Activated CD8-positive, alpha-beta memory T cell treated with anti-CD3 and anti-CD28 coated beads for 24 hours (primary cell): Measurements from ENCODE around the gene CEACAM6.

Experiments used
- DNase-seq: peaks from one replicate; pipeline ENCODE4 v3.0.0-alpha.2; 2020

The CEACAM6 gene

DNA sequence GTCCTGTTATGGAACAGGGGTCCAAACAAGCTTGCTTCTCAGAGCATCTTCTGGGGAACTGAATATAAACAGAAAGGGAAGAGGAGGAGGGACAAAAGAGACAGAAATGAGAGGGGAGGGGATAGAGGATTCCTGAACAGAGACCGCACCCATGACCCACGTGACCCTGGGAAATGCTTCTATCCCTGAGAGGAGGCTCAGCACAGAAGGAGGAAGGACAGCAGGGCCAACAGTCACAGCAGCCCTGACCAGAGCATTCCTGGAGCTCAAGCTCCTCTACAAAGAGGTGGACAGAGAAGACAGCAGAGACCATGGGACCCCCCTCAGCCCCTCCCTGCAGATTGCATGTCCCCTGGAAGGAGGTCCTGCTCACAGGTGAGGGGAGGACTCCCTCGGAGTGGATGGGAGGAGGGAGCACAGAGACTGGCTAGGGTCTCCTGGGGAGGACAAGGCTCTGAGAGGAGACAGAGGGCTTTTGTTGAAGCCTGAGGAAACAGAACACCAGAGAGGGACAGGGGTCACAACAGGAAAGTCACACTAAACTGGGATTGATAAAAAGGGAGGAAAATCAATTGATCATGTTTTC is at the start of gene CEACAM6:
Gene CEACAM6, plus strand, starts transcription at position 203 of the 586 bp plus-strand sequence. Its CDS starts 109 bp downstream, at position 312.
- DNase-seq, result no peak

DNA sequence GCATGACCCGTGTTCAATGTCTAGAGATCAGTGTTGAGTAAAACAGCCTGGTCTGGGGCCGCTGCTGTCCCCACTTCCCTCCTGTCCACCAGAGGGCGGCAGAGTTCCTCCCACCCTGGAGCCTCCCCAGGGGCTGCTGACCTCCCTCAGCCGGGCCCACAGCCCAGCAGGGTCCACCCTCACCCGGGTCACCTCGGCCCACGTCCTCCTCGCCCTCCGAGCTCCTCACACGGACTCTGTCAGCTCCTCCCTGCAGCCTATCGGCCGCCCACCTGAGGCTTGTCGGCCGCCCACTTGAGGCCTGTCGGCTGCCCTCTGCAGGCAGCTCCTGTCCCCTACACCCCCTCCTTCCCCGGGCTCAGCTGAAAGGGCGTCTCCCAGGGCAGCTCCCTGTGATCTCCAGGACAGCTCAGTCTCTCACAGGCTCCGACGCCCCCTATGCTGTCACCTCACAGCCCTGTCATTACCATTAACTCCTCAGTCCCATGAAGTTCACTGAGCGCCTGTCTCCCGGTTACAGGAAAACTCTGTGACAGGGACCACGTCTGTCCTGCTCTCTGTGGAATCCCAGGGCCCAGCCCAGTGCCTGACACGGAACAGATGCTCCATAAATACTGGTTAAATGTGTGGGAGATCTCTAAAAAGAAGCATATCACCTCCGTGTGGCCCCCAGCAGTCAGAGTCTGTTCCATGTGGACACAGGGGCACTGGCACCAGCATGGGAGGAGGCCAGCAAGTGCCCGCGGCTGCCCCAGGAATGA is 48.4 kb upstream of the CEACAM6 start:
- peak; percentile 89 for DNase-seq

DNA sequence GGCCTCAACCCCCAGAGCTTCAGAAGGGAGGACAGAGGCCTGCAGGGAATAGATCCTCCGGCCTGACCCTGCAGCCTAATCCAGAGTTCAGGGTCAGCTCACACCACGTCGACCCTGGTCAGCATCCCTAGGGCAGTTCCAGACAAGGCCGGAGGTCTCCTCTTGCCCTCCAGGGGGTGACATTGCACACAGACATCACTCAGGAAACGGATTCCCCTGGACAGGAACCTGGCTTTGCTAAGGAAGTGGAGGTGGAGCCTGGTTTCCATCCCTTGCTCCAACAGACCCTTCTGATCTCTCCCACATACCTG is 47.9 kb upstream of the CEACAM6 start:
- no peak for DNase-seq

DNA sequence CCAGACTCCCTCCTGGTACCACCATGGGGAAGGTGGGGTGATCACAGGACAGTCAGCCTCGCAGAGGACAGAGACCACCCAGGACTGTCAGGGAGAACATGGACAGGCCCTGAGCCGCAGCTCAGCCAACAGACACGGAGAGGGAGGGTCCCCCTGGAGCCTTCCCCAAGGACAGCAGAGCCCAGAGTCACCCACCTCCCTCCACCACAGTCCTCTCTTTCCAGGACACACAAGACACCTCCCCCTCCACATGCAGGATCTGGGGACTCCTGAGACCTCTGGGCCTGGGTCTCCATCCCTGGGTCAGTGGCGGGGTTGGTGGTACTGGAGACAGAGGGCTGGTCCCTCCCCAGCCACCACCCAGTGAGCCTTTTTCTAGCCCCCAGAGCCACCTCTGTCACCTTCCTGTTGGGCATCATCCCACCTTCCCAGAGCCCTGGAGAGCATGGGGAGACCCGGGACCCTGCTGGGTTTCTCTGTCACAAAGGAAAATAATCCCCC is 47.4 kb upstream of the CEACAM6 start:
- DNase-seq, result peak; percentile 54

DNA sequence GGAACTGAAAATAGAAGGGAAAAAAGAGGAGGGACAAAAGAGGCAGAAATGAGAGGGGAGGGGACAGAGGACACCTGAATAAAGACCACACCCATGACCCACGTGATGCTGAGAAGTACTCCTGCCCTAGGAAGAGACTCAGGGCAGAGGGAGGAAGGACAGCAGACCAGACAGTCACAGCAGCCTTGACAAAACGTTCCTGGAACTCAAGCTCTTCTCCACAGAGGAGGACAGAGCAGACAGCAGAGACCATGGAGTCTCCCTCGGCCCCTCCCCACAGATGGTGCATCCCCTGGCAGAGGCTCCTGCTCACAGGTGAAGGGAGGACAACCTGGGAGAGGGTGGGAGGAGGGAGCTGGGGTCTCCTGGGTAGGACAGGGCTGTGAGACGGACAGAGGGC is 46.8 kb upstream of the CEACAM6 start, which contains the start of gene CEACAM5:
Gene CEACAM5, plus strand, starts transcription at position 146 of the 400 bp plus-strand sequence. Its CDS starts 106 bp downstream, at position 252.
- peak; percentile 37 for DNase-seq

DNA sequence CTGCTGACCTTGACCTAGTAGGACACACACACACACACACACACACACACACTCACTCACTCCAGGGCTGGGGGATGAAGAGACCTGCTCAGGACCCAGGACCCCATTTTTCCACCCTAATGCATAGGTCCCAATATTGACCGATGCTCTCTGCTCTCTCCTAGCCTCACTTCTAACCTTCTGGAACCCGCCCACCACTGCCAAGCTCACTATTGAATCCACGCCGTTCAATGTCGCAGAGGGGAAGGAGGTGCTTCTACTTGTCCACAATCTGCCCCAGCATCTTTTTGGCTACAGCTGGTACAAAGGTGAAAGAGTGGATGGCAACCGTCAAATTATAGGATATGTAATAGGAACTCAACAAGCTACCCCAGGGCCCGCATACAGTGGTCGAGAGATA is 45.8 kb upstream of the CEACAM6 start:
- peak; percentile 37 for DNase-seq

DNA sequence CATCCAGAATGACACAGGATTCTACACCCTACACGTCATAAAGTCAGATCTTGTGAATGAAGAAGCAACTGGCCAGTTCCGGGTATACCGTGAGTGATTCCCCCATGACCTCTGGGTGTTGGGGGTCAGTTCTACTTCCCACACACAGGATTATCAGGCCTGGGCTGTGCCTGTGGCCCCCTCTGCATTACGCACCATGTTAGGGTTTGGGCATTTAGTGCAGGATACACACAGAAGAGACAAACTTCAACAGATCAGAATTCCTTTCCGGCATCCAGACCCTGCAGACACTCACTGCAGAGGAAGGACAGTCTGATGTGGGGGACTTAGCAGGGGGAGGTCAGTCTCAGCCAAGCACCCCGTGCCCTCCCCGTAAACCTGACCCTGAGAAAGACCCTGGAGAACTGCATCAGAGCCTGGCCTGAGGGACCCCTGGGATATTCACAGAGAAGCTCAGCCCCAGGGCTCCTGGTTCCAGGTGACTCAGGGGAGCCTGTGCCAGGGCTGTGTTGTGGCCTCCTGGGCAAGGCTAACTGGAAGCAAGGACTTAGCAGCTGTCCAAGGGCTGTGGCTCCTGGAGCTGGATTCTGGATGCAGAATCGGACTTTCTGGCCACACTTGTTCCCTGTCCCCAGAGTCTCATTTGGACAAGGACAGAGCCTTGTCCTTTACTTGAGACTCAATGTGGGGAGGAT is 45.2 kb upstream of the CEACAM6 start:
- peak; percentile 56 for DNase-seq

DNA sequence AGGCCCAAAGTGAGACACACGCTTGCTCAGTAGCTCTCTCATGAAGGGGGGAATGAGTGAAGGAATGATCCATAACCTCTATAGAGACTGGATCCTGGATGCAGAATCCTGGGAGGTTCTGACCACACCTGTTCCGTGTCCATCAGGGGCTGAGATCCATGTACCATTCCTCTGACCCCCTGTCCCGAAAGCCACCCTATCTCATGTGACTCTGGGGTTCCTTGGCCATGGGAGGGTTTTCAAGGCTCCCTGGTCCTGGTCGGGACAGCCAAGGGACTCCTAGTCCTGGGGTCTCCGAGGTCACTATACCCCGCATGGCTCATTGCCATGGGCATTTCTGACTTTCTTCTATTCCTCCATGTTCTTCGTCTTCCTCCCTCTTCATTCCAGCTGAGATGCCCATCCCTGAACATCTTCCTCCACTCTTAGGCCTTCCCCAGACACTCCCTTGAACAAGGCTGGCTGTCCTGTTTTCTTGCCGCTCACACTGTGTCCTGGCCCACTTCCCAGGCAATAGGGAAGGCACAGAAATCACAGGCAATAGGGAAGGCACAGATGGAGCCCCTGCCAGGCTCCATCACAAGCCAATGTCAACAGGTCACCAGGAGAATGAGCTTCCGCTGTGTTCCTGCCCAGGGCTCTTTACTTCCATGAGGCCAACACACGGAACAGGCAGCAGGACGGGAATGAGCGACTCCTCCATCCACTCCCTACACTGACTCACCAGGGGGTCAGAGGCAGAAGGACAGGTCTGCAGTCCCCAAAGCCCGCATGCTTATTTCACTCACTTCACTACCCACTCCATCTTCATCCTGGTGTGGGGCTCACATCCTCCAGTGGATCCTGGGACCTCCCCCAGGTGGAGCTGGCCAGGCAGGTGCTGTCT is 43.7 kb upstream of the CEACAM6 start:
- peak; percentile 37 for DNase-seq

DNA sequence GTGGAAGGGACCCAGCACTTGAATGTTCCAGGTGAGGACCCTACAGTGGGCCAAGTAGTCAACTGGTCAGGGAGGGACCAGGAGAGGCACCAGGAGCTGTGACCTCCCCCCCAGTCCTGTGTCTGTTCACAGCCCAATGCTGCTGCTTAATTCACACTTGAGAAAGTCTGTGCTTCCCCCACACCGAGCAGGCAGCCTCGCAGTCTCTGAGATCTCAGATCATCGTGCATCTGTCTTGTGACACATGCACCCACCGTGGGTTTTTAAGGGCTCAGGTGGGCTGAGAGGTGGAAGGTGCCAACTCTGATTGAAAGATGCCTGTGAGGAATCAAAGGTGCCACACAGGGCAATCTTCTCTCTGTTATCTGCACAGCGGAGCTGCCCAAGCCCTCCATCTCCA is 40.7 kb upstream of the CEACAM6 start:
- no peak for DNase-seq

DNA sequence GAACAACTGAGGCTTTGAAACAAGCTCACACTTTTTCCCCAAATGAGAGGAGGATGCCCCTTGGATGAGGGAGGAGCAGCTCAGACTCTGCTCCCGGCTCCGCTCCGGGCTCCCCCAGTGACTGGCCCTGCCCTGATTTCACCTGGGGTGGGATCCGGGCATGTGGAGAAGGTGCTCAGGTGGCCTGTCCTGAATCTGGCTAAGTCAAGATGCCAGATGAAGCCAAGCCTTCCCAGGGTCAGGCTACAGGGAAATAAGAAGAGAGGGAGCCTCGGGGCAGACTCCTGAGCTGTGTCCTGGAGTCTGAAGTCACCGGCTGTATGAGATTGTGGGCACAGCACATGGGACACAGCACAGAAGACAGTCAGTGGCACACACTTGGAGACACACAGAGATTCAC is 36.6 kb upstream of the CEACAM6 start:
- DNase-seq, result no peak

DNA sequence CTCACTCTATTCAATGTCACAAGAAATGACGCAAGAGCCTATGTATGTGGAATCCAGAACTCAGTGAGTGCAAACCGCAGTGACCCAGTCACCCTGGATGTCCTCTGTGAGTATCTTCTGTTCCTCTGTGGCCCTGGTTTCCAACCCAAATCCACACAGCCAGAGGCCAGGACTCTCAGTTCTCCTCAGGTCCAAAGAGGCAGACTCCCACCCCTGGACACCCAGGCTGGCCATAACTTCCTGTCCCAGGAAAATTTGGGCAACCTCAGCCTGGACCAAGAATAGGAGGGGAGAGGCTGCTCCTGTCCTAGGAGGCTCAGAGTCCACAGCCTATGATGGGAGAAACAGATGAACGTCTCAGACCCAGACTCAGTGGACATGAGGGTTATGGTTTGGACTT is 35.2 kb upstream of the CEACAM6 start:
- DNase-seq, result no peak

DNA sequence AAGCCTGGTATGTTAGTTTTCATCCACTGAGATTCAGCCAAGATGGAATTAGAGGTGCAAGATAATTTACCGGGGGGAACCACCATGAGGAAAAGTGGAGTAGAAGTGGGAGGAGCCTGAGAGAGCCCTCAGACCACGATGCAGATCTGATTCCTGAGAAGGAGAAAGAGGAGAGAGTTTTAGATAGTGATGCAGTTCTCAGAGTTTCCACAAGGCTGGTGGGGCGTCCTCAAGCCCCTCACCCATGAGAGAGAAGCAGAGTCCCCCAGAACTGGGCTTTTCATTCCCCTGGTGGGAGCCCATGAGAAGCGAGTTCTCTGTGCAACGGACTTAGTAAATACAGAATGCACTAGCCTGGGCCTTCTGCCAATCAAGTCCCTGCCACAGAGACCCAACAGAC is 28.8 kb upstream of the CEACAM6 start:
- no peak for DNase-seq

DNA sequence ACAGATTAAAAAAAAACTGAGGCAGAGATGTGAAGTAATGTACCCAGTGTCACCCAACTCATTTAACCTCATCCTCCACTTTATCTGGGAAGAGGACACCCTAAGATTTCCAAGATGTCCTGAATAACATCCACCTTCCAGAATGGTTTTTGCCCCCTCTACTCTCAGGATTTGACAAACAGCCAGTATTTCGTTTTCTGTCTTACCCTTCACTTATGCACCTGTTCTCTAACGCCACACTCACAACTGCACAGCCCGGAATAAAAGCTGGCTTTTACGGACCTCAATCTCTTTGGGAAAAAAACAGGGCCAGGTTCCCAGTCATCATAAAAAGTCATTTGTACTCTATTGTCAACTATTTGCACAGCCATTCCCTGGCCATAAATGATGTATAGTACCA is 21.2 kb upstream of the CEACAM6 start:
- DNase-seq, result no peak

DNA sequence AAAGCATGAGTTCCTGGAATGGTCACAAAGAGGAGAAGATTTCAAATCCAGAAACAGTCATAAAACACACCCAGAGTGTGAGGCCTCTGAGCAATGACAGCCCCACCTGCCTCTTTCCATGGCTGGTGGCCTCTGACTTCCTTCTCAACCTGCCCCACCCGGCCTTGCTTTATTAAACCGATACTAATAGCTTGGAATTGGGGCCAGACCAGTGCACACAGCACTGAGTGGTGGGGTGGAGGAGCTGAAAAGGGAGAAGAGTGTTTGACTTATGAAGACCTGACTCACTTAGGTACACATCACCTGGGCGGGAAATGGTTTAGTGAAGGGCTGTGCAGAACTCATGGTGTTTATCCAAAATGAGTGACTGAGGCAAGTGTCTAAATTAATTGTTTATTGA is 20.7 kb upstream of the CEACAM6 start:
- no peak for DNase-seq

DNA sequence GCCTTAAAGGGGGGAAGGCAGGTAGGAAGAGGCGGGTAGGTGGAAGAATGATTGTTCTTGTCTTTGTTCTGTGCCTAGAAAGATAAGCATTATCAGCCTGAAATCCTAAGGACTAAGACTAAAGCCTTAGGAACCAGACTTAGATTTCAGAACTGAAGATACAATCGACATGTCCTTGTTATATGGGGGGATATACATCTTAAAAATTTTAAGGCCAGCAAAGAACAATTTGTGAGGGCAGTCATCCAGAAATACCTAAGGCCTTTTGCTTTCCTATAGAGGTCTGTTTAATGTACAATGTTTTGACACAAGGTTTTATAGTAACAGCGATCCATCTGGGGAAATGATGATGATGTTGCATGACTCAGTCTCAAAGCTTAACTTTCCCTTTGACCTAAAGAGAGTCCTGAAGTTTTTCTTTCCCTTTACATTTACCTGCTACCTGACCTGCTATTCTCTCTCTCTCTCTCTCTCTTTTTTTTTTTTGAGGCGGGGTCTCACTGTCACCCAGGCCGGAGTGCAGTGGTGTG is 20.2 kb upstream of the CEACAM6 start:
- DNase-seq, result no peak

DNA sequence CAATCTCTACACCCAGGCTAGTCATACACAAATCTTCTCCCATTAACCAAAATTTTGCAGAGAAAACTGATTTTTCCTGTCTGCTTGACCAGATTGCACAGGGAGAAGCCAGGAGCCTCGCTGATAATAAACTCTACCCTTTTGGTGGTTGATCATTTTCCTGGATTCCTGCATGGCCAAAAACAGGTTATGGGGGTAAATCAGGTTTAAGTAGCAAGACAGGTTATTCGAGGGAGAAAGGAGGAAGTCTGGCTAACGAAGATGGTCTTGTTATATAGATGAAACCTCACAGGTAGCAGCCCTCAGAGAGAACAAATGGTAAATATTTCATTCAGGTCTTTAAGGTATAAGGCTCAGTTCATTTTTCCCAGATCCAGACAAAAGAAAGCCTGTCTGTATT is 16.0 kb upstream of the CEACAM6 start:
- no peak for DNase-seq

DNA sequence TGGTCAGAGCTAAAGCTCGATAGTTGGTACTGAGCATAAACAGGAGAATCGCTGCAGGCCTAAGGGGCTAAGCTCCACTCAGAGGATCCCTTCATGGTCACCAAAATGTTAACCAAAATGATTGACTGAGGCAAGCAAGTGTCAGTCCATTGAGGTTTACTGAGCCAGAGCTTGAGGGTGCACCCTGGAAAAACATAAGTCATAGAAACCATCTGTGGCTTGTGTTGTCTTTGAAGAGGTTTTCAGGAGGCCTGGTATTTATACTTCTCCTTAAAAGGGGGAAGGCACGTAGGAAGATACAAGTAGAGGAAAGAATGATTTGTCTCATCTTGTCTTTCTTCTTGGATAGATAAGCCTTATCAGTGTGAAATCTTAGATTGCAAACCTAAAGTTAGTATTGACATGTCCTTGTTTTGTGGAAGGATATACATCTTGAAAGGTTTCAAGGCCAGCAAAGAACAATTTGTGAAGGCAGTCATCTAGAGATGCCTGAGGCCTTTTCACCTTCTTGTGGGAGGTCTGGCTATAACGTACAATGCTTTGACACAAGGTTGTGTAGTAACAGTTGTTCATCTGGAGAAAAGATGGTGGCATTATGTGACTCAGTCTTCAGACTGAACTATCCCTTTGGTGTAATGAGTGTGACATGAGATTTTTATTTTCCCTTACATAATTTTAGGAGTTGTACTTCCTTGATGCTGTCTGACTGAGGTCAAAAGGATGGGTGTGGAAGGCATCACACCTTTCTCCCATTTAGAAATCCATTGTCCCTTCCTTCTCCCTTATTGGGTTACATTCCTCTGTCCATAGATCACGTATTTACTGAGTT is 14.7 kb upstream of the CEACAM6 start:
- no peak for DNase-seq

DNA sequence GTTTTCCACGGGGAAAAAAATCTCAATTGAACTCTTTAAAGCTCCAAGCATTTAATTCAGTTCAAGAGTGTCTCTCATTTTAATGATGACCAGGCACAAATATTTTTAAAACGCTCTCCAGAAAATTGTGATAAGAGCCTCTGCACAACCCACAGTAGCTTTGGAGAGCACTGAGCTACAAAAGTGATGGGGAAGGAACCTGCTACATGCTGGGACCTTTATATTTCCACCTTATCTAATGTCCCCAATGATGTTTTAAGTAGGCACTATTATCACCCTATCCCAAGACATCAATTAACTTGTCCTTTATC is 14.1 kb upstream of the CEACAM6 start:
- DNase-seq, result no peak

DNA sequence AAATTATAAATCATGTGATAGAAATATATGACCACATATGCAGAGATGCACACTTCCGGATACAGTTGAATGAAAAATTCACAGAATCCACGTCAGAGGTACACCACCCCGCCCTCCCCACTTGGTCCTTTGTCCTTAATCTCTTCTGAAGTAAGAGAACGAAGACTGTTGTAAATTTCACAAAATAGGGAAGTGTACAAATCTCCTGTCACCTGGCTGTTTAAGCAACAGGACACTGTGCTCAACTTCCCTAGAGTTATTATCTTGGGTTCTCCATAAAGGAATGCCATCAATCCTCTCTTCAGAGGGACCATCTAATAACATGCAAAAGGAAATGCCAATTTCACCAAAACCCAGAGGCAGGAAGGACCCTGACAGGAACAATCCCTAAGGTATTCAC is 10.5 kb upstream of the CEACAM6 start:
- no peak for DNase-seq

DNA sequence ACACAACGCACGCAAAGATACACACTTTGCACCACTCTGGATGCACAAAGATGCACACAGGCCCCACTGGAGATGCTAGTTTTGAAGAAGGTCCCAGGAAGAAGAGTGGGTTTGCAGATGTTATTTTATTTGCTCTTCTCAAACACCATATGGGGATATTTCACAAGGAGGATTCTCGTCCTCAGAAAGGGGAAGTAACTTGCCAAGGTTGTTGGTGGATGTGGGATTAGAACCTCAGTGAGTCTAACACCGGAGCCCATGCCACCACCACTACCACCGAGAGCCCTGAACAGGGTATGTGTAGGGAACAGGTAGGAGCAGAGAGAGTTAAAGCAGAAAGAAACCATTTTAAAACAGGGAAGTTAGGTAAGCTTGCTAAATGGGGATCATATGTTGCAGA is 9.6 kb upstream of the CEACAM6 start:
- no peak for DNase-seq

DNA sequence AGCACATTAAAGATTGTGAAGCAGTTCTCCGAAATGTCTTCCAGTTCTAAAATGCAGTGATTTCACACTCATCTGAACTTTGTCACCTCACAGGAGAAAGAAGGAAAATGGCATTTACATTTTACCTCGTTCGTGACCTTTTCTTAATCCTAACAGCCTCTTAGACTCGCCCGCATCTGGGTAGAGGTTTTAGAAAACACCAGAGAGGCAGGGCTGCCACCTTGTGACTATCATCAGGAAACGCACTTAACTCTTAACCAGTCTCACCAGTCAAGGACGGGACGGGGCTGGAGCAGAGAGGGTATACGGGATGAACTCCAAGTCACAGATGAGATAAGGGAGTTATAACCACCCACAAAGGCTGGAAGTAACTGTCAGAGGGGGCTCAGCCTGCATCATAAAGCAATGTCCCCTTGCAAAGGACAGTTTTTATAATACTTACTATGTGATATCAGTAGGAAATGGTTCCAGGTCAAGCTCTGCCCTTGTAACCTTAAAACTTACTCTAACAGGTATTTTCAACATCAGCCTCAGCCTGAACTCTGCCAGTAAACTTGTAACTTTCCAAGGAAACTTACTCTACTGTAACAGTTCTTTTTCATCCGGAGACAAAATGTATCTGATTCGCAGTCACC is 8.6 kb upstream of the CEACAM6 start:
- DNase-seq, result peak; percentile 71

DNA sequence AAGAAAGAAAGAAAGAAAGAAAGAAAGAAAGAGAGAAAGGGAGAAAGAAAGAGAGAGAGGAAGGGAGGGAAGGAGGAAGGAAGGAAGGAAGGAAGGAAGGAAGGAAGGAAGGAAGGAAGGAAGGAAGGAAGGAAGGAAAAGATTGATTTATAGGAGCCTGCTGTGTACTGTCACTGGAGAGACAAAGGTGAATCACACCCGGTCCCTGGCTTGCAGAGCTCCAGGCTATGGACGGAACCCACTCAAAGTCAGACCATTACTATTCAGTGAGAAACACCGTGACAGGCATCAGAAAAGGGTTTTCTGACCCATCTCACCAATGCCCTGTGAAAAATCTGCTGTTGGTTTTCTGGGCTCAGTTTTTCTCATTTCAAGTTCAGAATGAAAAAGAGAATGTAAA is 7.3 kb upstream of the CEACAM6 start:
- DNase-seq, result no peak
